ENCODE measurements around the gene ANKRD65. TPM values are rescaled to one million over a fixed set of nuclear protein-coding genes. Genes with fewer than 3 reads are reported as not detected.
"Not testable (repeated sequence)": the region's sequence is repeated elsewhere in the genome, so short reads cannot be mapped to it uniquely, and the experiment has no call there.

Gene ANKRD65
- total and polyA plus RNA-seq, 3 experiments from 2014 or later = not detected

GRCh38 chr1:1450616-1451015 lies 29.5 kb upstream of the ANKRD65 start:
- H3K27ac Mint-ChIP-seq; H3K4me3 Mint-ChIP-seq; H3K36me3 Mint-ChIP-seq; H3K27ac ChIP-seq (ENCODE audit: low read depth, low read length); H3K27me3 ChIP-seq (ENCODE audit: insufficient read depth, low read length, poor library complexity, severe bottlenecking); H3K9me3 ChIP-seq (ENCODE audit: low read length); H3K36me3 ChIP-seq (ENCODE audit: insufficient read depth, low read length); H3K4me1 ChIP-seq (ENCODE audit: insufficient read depth, low read length); H3K9me3 Mint-ChIP-seq; H3K27me3 Mint-ChIP-seq; POLR2A ChIA-PET; H3K4me1 Mint-ChIP-seq; H3K4me3 ChIP-seq (ENCODE audit: low read length): not testable (repeated sequence)
- CTCF ChIA-PET = interaction anchor here (1.5 kb wide), 1 partner anchor 10 kb away, joined by 3 read pairs; no protein-coding TSS in a partner anchor
- DNase-seq = peak in 1 of 5 donors; percentile 44

GRCh38 chr1:1449099-1449739 lies 28.1 kb upstream of the ANKRD65 start, which contains the start of gene ATAD3C:
Gene ATAD3C, plus strand, starts transcription at chr1:1449689. Its CDS starts 995 bp downstream, at chr1:1450684.
- Mint-ChIP-seq H3K36me3 (no peaks in the 10 kb centered on the region), H3K4me3 (no peak within 1 kb of the TSS), H3K4me1 (no peaks in the 10 kb centered on the region), H3K27ac (no peak within 1 kb of the TSS), H3K27me3 (peaks cover 0 to 1% of the 10 kb centered on the region in 2 donors), H3K9me3 (no peaks in the 10 kb centered on the region)
- Histone ChIP-seq H3K4me3 (ENCODE audit: low read length) (no peak within 1 kb of the TSS), H3K9me3 (ENCODE audit: low read length) (no peaks in the 10 kb centered on the region), H3K27me3 (ENCODE audit: insufficient read depth, low read length, poor library complexity, severe bottlenecking) (no peaks in the 10 kb centered on the region), H3K36me3 (ENCODE audit: insufficient read depth, low read length) (no peaks in the 10 kb centered on the region), H3K27ac (ENCODE audit: low read depth, low read length) (no peak within 1 kb of the TSS), H3K4me1 (ENCODE audit: insufficient read depth, low read length) (no peaks in the 10 kb centered on the region)
- DNase-seq = no peak
- CTCF ChIA-PET = no interaction called here
- POLR2A ChIA-PET = no interaction called here

GRCh38 chr1:1446631-1447030 lies 25.6 kb upstream of the ANKRD65 start:
- POLR2A ChIA-PET; H3K9me3 Mint-ChIP-seq; H3K4me3 ChIP-seq (ENCODE audit: low read length); H3K27me3 ChIP-seq (ENCODE audit: insufficient read depth, low read length, poor library complexity, severe bottlenecking); H3K4me1 Mint-ChIP-seq; H3K4me3 Mint-ChIP-seq; H3K9me3 ChIP-seq (ENCODE audit: low read length); H3K4me1 ChIP-seq (ENCODE audit: insufficient read depth, low read length); H3K36me3 ChIP-seq (ENCODE audit: insufficient read depth, low read length); DNase-seq; H3K27ac Mint-ChIP-seq; H3K27me3 Mint-ChIP-seq; H3K27ac ChIP-seq (ENCODE audit: low read depth, low read length); H3K36me3 Mint-ChIP-seq; CTCF ChIA-PET: not testable (repeated sequence)

GRCh38 chr1:1442069-1442770 lies 21.1 kb upstream of the ANKRD65 start:
- Mint-ChIP-seq H3K4me3 (no peak overlapping the region), H3K4me1 (peaks cover 0 to 3% (median 0%) of the 10 kb centered on the region in 3 donors), H3K9me3 (no peaks in the 10 kb centered on the region), H3K36me3 (no peaks in the 10 kb centered on the region), H3K27ac (peak overlapping the region in 1 of 8 donors; percentile 36), H3K27me3 (peaks cover 7 to 10% of the 10 kb centered on the region in 2 donors)
- Histone ChIP-seq H3K27me3 (ENCODE audit: insufficient read depth, low read length, poor library complexity, severe bottlenecking) (peaks cover 12% of the 10 kb centered on the region), H3K4me3 (ENCODE audit: low read length) (no peak overlapping the region), H3K4me1 (ENCODE audit: insufficient read depth, low read length) (peaks cover 7% of the 10 kb centered on the region), H3K9me3 (ENCODE audit: low read length) (no peaks in the 10 kb centered on the region), H3K27ac (ENCODE audit: low read depth, low read length) (no peak overlapping the region), H3K36me3 (ENCODE audit: insufficient read depth, low read length) (no peaks in the 10 kb centered on the region)
- no peak for DNase-seq
- CTCF ChIA-PET = interaction anchor here (1.1 to 2.0 kb wide), 3 partner anchors 15 to 51 kb away, joined by 3 to 8 read pairs (median 3); no protein-coding TSS in a partner anchor
- POLR2A ChIA-PET = no interaction called here

- Histone ChIP-seq H3K27me3 (ENCODE audit: insufficient read depth, low read length, poor library complexity, severe bottlenecking) (peaks cover 20% of the 10 kb centered on the region), H3K36me3 (ENCODE audit: insufficient read depth, low read length) (no peaks in the 10 kb centered on the region), H3K4me1 (ENCODE audit: insufficient read depth, low read length) (peaks cover 10% of the 10 kb centered on the region), H3K9me3 (ENCODE audit: low read length) (no peaks in the 10 kb centered on the region), H3K4me3 (ENCODE audit: low read length) (no peak overlapping the region), H3K27ac (ENCODE audit: low read depth, low read length) (no peak overlapping the region)
- peak; percentile 22 to 64 (median 43) for DNase-seq
- Mint-ChIP-seq H3K4me1 (peaks cover 0 to 5% (median 0%) of the 10 kb centered on the region in 3 donors), H3K9me3 (no peaks in the 10 kb centered on the region), H3K27ac (no peak overlapping the region), H3K27me3 (peaks cover 7 to 13% of the 10 kb centered on the region in 2 donors), H3K36me3 (no peaks in the 10 kb centered on the region), H3K4me3 (no peak overlapping the region)
- CTCF ChIA-PET = interaction anchor here (0.6 to 2.0 kb wide), 13 partner anchors 10 to 210 kb away, joined by 3 to 8 read pairs (median 3); no protein-coding TSS in a partner anchor
- POLR2A ChIA-PET = no interaction called here
Measured at GRCh38 chr1:1441002-1441888, 20.2 kb upstream of the ANKRD65 start.

- Mint-ChIP-seq H3K9me3 (no peaks in the 10 kb centered on the region), H3K27ac (no peak overlapping the region), H3K27me3 (peaks cover 7 to 14% of the 10 kb centered on the region in 2 donors), H3K4me3 (peak overlapping the region in 1 of 7 donors; percentile 63), H3K36me3 (no peaks in the 10 kb centered on the region), H3K4me1 (peaks cover 0 to 7% (median 0%) of the 10 kb centered on the region in 3 donors)
- ChIA-PET CTCF (interaction anchor here (0.7 to 2.0 kb wide), 9 partner anchors 10 to 209 kb away, joined by 3 to 8 read pairs (median 5); no protein-coding TSS in a partner anchor), POLR2A (no interaction called here)
- Histone ChIP-seq H3K27me3 (ENCODE audit: insufficient read depth, low read length, poor library complexity, severe bottlenecking) (peaks cover 24% of the 10 kb centered on the region), H3K4me1 (ENCODE audit: insufficient read depth, low read length) (peaks cover 14% of the 10 kb centered on the region), H3K4me3 (ENCODE audit: low read length) (no peak overlapping the region), H3K36me3 (ENCODE audit: insufficient read depth, low read length) (no peaks in the 10 kb centered on the region), H3K9me3 (ENCODE audit: low read length) (no peaks in the 10 kb centered on the region), H3K27ac (ENCODE audit: low read depth, low read length) (no peak overlapping the region)
- no peak for DNase-seq
Measured at GRCh38 chr1:1440262-1441001, 19.4 kb upstream of the ANKRD65 start.

GRCh38 chr1:1439546-1440261 lies 18.6 kb upstream of the ANKRD65 start:
- no peak for DNase-seq
- H3K27ac Mint-ChIP-seq = no peak overlapping the region
- H3K9me3 Mint-ChIP-seq = no peaks in the 10 kb centered on the region
- POLR2A ChIA-PET = no interaction called here
- peaks cover 7 to 19% of the 10 kb centered on the region in 2 donors for H3K27me3 Mint-ChIP-seq
- peaks cover 14% of the 10 kb centered on the region for H3K4me1 ChIP-seq (ENCODE audit: insufficient read depth, low read length)
- CTCF ChIA-PET = interaction anchor here (1.6 kb wide), 1 partner anchor 68 kb away, joined by 6 read pairs; no protein-coding TSS in a partner anchor
- H3K9me3 ChIP-seq (ENCODE audit: low read length) = no peaks in the 10 kb centered on the region
- H3K4me3 ChIP-seq (ENCODE audit: low read length) = no peak overlapping the region
- H3K4me3 Mint-ChIP-seq = no peak overlapping the region
- H3K27me3 ChIP-seq (ENCODE audit: insufficient read depth, low read length, poor library complexity, severe bottlenecking) = peaks cover 31% of the 10 kb centered on the region
- H3K4me1 Mint-ChIP-seq = peaks cover 0 to 11% (median 0%) of the 10 kb centered on the region in 3 donors
- H3K36me3 ChIP-seq (ENCODE audit: insufficient read depth, low read length) = no peaks in the 10 kb centered on the region
- no peak overlapping the region for H3K27ac ChIP-seq (ENCODE audit: low read depth, low read length)
- no peaks in the 10 kb centered on the region for H3K36me3 Mint-ChIP-seq
